SJCRH30 (cell line): Measurements from ENCODE around the gene DENND1A. TPM values are rescaled to one million over a fixed set of nuclear protein-coding genes. Genes with fewer than 3 reads are reported as not detected.
A peak's percentile ranks its signal among the peaks of the same experiment; 100 is the strongest.

Source experiments
- DNase-seq, 2 experiments: peaks; one replicate each; pipeline ENCODE4 v3.0.0-alpha.2; 2015 to 2020
- H3K27ac ChIP-seq: fragments of 250-450 bp; sonication (Bioruptor Pico); 2 replicates; pipeline ENCODE4 v1.5.1; 2020; ENCODE audit warnings: mild to moderate bottlenecking, moderate library complexity
- H3K27me3 ChIP-seq: fragments of 250-450 bp; sonication (Bioruptor Pico); 2 replicates; pipeline ENCODE4 v1.5.1; 2020; ENCODE audit warnings: mild to moderate bottlenecking, moderate library complexity
- H3K36me3 ChIP-seq: fragments of 250-450 bp; sonication (Bioruptor Pico); 2 replicates; pipeline ENCODE4 v1.5.1; 2020; ENCODE audit warnings: mild to moderate bottlenecking, moderate library complexity
- H3K4me1 ChIP-seq: fragments of 250-450 bp; sonication (Bioruptor Pico); 2 replicates; pipeline ENCODE4 v1.5.1; 2020; ENCODE audit warnings: mild to moderate bottlenecking, moderate library complexity
- H3K4me3 ChIP-seq: fragments of 250-450 bp; sonication (Bioruptor Pico); 2 replicates; pipeline ENCODE4 v1.5.1; 2020; ENCODE audit warnings: mild to moderate bottlenecking, moderate library complexity
- H3K9me3 ChIP-seq: fragments of 250-450 bp; sonication (Bioruptor Pico); replicated peaks from 2 replicates; pipeline ENCODE4 v1.5.1; 2020; ENCODE audit warnings: mild to moderate bottlenecking, moderate library complexity
- total RNA-seq: library from RNA; depleted of rRNA; stranded (reverse); fragments of >200 nt; shearing (Covaris generic); gene quantifications from 2 replicates; pipeline ENCODE4 v1.2.3, GENCODE V29; 2014

DENND1A gene
- total RNA-seq, 1 experiment from 2014 or later = 41.3 TPM

- no peak for DNase-seq
- H3K9me3 ChIP-seq = no peaks in the 10 kb centered on the region
Observed at GRCh38 chr9:123422635-123423310, 507.2 kb downstream of the DENND1A start.

GRCh38 chr9:123421801-123422455 lies 508.0 kb downstream of the DENND1A start:
- no peaks in the 10 kb centered on the region for H3K4me1 ChIP-seq
- no peak overlapping the region for H3K27ac ChIP-seq
- no peak for DNase-seq
- no peaks in the 10 kb centered on the region for H3K36me3 ChIP-seq
- no peak overlapping the region for H3K4me3 ChIP-seq
- no peaks in the 10 kb centered on the region for H3K27me3 ChIP-seq
- H3K9me3 ChIP-seq = no peaks in the 10 kb centered on the region

More at GRCh38 chr9:123422635-123423310, 507.2 kb downstream of the DENND1A start:
- Histone ChIP-seq H3K4me1 (no peaks in the 10 kb centered on the region), H3K4me3 (no peak overlapping the region), H3K27ac (no peak overlapping the region), H3K36me3 (no peaks in the 10 kb centered on the region), H3K27me3 (no peaks in the 10 kb centered on the region)

GRCh38 chr9:123421186-123421585 lies 508.7 kb downstream of the DENND1A start:
- Histone ChIP-seq H3K27me3 (no peaks in the 10 kb centered on the region), H3K9me3 (no peaks in the 10 kb centered on the region), H3K27ac (no peak overlapping the region), H3K4me1 (no peaks in the 10 kb centered on the region), H3K4me3 (no peak overlapping the region), H3K36me3 (no peaks in the 10 kb centered on the region)
- no peak for DNase-seq

- Histone ChIP-seq H3K9me3 (no peaks in the 10 kb centered on the region), H3K4me1 (no peaks in the 10 kb centered on the region), H3K36me3 (no peaks in the 10 kb centered on the region), H3K27ac (no peak overlapping the region), H3K4me3 (no peak overlapping the region), H3K27me3 (no peaks in the 10 kb centered on the region)
- no peak for DNase-seq
Observed at GRCh38 chr9:123420592-123421111, 509.3 kb downstream of the DENND1A start.

GRCh38 chr9:123419721-123420591 lies 510.0 kb downstream of the DENND1A start:
- H3K36me3 ChIP-seq = no peaks in the 10 kb centered on the region
- H3K9me3 ChIP-seq = no peaks in the 10 kb centered on the region
- H3K27ac ChIP-seq = no peak overlapping the region
- no peak for DNase-seq
- H3K27me3 ChIP-seq = no peaks in the 10 kb centered on the region
- H3K4me3 ChIP-seq = no peak overlapping the region
- H3K4me1 ChIP-seq = no peaks in the 10 kb centered on the region

GRCh38 chr9:123419091-123419490 lies 510.8 kb downstream of the DENND1A start:
- Histone ChIP-seq H3K4me3 (no peak overlapping the region), H3K27ac (no peak overlapping the region), H3K9me3 (no peaks in the 10 kb centered on the region), H3K27me3 (no peaks in the 10 kb centered on the region), H3K36me3 (no peaks in the 10 kb centered on the region), H3K4me1 (no peaks in the 10 kb centered on the region)
- DNase-seq = no peak

- Histone ChIP-seq H3K9me3 (no peaks in the 10 kb centered on the region), H3K27me3 (no peaks in the 10 kb centered on the region), H3K27ac (no peak overlapping the region), H3K4me3 (no peak overlapping the region), H3K36me3 (no peaks in the 10 kb centered on the region), H3K4me1 (no peaks in the 10 kb centered on the region)
- no peak for DNase-seq
Observed at GRCh38 chr9:123418506-123418905, 511.4 kb downstream of the DENND1A start.

- H3K36me3 ChIP-seq = no peaks in the 10 kb centered on the region
- H3K9me3 ChIP-seq = no peaks in the 10 kb centered on the region
- no peak overlapping the region for H3K27ac ChIP-seq
- H3K4me3 ChIP-seq = no peak overlapping the region
- no peak for DNase-seq
- no peaks in the 10 kb centered on the region for H3K27me3 ChIP-seq
- no peaks in the 10 kb centered on the region for H3K4me1 ChIP-seq
Observed at GRCh38 chr9:123418052-123418430, 511.9 kb downstream of the DENND1A start.

- DNase-seq = no peak
Observed at GRCh38 chr9:123417289-123418051, 512.5 kb downstream of the DENND1A start.

GRCh38 chr9:123416176-123416575 lies 513.8 kb downstream of the DENND1A start:
- no peak for DNase-seq

More at GRCh38 chr9:123417289-123418051, 512.5 kb downstream of the DENND1A start:
- no peak overlapping the region for H3K4me3 ChIP-seq
- H3K36me3 ChIP-seq = no peaks in the 10 kb centered on the region
- H3K27ac ChIP-seq = no peak overlapping the region
- H3K9me3 ChIP-seq = no peaks in the 10 kb centered on the region
- H3K27me3 ChIP-seq = no peaks in the 10 kb centered on the region
- no peaks in the 10 kb centered on the region for H3K4me1 ChIP-seq

GRCh38 chr9:123414936-123415930 lies 514.7 kb downstream of the DENND1A start:
- no peaks in the 10 kb centered on the region for H3K9me3 ChIP-seq
- no peak overlapping the region for H3K27ac ChIP-seq
- H3K4me3 ChIP-seq = no peak overlapping the region

More at GRCh38 chr9:123416176-123416575, 513.8 kb downstream of the DENND1A start:
- no peak overlapping the region for H3K4me3 ChIP-seq
- no peaks in the 10 kb centered on the region for H3K9me3 ChIP-seq
- no peaks in the 10 kb centered on the region for H3K27me3 ChIP-seq
- no peaks in the 10 kb centered on the region for H3K4me1 ChIP-seq
- H3K36me3 ChIP-seq = no peaks in the 10 kb centered on the region
- no peak overlapping the region for H3K27ac ChIP-seq

GRCh38 chr9:123414204-123414603 lies 515.7 kb downstream of the DENND1A start:
- no peaks in the 10 kb centered on the region for H3K36me3 ChIP-seq
- no peak for DNase-seq
- no peaks in the 10 kb centered on the region for H3K9me3 ChIP-seq
- H3K27ac ChIP-seq = no peak overlapping the region
- H3K4me3 ChIP-seq = no peak overlapping the region
- H3K4me1 ChIP-seq = no peaks in the 10 kb centered on the region
- H3K27me3 ChIP-seq = no peaks in the 10 kb centered on the region

More at GRCh38 chr9:123414936-123415930, 514.7 kb downstream of the DENND1A start:
- no peaks in the 10 kb centered on the region for H3K4me1 ChIP-seq
- peak; percentile 23 to 52 for DNase-seq
- no peaks in the 10 kb centered on the region for H3K36me3 ChIP-seq
- no peaks in the 10 kb centered on the region for H3K27me3 ChIP-seq

- no peaks in the 10 kb centered on the region for H3K9me3 ChIP-seq
- H3K36me3 ChIP-seq = no peaks in the 10 kb centered on the region
- no peaks in the 10 kb centered on the region for H3K27me3 ChIP-seq
- H3K27ac ChIP-seq = no peak overlapping the region
- no peaks in the 10 kb centered on the region for H3K4me1 ChIP-seq
- no peak overlapping the region for H3K4me3 ChIP-seq
- no peak for DNase-seq
Observed at GRCh38 chr9:123412171-123412820, 517.6 kb downstream of the DENND1A start.
